Heart left ventricle (tissue), 13 donors: ENCODE measurements around the gene RGS5.
"Not testable (repeated sequence)": the region's sequence is repeated elsewhere in the genome, so short reads cannot be mapped to it uniquely, and the experiment has no call there.

Source experiments
- POLR2A ChIP-seq, 2 donors: fragments of 450-650 bp; IDR thresholded peaks; one replicate each; pipeline ENCODE4 v1.6.1; 2017; ENCODE audit warnings: antibody characterized with exemption in 2 of 2, mild to moderate bottlenecking in 2 of 2, moderate library complexity in 2 of 2
- TF ChIP-seq, protein P1 (sequence below), 12 donors: fragments of 200-600 bp; sonication (generic) in 4 of 12; IDR thresholded peaks; one replicate each; pipeline versions ENCODE4 v1.5.0 to v1.8.0; 2018 to 2022; ENCODE audit warnings: antibody characterized with exemption in 12 of 12, mild to moderate bottlenecking in 5 of 12
- donor health status: ischemic (EF 13 %, LVEDD 7.1; RV severe dilation, severe dysfunction).
- donor health status: DM: no; HTN: yes; CAD: no.
- donor health status: DM: no; HTN: no; CAD: no.
- donor health status: ischemic (EF 25% LVEDD 6.9; RV normal size, moderate dysfunction).
- donor health status: ischemic (EF 25% LVEDD 5.7; RV mildly dilated, moderate dysfunction).
- donor health status: ischemic (EF 35%, LVEDD 5.7; RV mildly dilated, moderate dysfunction).
- donor health status: nonischemic (EF 11% LVEDD 7.7; RV severe dilation, severe dysfunction).
- donor health status: DM: yes; HTN: yes; CAD: no.
- donor health status: PGD.
- donor health status: ischemic (EF 29% LVEDD 5.4; RV normal size, mild dysfunction).
- donor health status: nonischemic (EF 23%, LVEDD 6.1; RV moderate dilation, normal function).

DNA sequence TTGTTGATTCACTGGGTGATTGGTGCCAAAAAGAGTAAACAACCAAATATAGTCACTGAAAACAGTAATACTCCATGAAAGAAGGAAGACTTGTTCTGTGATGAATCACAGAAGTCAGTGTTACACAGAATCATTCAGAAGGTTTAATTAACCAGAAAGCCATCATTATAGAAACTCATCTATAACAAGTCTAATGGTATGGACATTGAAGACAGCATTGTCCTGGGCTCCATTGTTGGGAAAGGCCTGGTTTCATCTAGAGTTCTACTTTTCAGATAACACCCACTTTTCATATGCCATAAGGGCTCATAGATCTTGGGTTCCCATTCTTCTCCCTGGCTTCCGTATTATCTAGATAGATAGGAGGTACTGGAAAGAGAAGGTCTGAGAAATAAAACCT is 41.9 kb upstream of the RGS5 start:
- TF ChIP-seq, protein P1, sequence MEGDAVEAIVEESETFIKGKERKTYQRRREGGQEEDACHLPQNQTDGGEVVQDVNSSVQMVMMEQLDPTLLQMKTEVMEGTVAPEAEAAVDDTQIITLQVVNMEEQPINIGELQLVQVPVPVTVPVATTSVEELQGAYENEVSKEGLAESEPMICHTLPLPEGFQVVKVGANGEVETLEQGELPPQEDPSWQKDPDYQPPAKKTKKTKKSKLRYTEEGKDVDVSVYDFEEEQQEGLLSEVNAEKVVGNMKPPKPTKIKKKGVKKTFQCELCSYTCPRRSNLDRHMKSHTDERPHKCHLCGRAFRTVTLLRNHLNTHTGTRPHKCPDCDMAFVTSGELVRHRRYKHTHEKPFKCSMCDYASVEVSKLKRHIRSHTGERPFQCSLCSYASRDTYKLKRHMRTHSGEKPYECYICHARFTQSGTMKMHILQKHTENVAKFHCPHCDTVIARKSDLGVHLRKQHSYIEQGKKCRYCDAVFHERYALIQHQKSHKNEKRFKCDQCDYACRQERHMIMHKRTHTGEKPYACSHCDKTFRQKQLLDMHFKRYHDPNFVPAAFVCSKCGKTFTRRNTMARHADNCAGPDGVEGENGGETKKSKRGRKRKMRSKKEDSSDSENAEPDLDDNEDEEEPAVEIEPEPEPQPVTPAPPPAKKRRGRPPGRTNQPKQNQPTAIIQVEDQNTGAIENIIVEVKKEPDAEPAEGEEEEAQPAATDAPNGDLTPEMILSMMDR (IDR thresholded peaks at IDR 0.05), result not testable (repeated sequence)
- not testable (repeated sequence) for TF ChIP-seq POLR2A (IDR thresholded peaks at IDR 0.05)
